NCI-H2081 (cell line): ENCODE data around the gene ATOSB.

Experiments used
- DNase-seq, 2 experiments: peaks; one replicate each; lab custom pipeline; 2025; lab: John Stamatoyannopoulos, UW

ATOSB gene

DNA sequence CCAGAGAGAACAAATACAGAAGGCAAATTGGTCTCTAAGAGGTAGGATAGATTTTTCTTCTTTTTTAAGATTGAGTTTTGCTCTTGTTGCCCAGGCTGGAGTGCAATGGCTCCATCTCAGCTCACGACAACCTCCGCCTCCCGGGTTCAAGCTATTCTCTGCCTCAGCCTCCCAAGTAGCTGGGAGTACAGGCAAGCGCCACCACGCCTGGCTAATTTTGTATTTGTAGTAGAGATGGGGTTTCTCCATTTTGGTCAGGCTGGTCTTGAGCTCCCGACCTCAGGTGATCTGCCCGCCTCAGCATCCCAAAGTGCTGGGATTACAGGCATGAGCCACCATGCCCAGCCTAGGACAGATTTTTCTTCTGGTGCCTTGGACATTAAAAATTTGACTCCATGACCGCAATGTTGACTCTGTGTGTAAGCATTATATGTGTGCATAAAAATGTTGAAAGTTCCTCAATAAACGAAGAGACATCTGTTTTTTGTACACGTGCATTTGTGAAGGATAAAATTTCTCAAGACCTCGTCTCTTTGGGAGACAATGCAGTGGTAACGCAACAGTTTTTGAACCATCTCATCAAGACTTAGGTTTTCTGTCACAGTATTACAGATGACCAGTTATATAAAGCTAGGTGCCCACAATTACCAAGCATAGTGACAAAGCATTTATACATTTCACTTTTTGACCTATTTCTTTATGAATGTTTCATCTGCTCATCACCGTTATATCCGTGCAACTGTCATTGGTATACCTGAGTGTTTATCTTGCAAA lies 60.6 kb downstream of the ATOSB start:
- no peak for DNase-seq

DNA sequence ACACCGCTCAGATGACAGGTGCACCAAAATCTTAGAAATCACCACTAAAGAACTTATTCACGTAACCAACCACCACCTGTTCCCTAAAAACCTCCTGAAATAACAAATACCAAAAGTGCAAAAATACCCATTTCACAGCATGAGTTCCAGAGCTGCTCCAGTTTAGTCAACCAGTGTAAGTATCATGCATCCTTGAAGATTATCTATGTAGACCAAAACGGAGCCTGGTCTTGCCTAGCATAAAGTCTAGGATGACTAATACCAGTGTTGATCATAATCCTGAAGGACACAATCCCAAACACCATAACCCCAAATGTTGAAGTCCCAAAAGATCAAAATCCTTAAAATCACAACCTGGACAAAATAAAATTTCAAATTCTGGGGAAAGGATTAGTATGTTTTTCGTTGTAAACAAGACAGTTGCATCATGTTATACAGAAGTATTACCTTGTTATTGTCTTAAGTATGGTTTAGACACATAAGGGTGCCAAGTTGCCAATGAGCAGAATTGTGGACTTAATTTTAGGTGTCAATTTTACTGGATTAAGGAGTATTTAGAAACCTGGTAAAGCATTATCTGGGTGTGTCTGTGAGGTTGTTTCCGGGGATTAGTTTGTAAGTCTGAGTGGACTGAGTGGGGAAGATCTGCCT lies 61.4 kb downstream of the ATOSB start:
- DNase-seq, result no peak
